GM21515 (cell line): ENCODE data around the gene GAS2.
A peak's percentile ranks its signal among the peaks of the same experiment; 100 is the strongest.

ENCODE experiments used
- ATAC-seq: cut with Tn5 transposase; IDR thresholded peaks from one replicate; pipeline ENCODE4 v1.9.1; 2021; ENCODE audit not compliant: unreplicated experiment

GAS2 gene

GRCh38 chr11:22671751-22672150 lies 5.3 kb downstream of the GAS2 start:
- no peak for ATAC-seq

- no peak for ATAC-seq
Observed at GRCh38 chr11:22674470-22675439, 8.3 kb downstream of the GAS2 start.

- ATAC-seq: no peak
Observed at GRCh38 chr11:22677153-22677903, 10.9 kb downstream of the GAS2 start.

GRCh38 chr11:22680628-22681027 lies 14.2 kb downstream of the GAS2 start:
- no peak for ATAC-seq

- ATAC-seq: peak; percentile 64
Observed at GRCh38 chr11:22681281-22681812, 14.9 kb downstream of the GAS2 start.

- ATAC-seq: no peak
Observed at GRCh38 chr11:22684082-22684481, 17.7 kb downstream of the GAS2 start.

GRCh38 chr11:22685111-22685510 lies 18.7 kb downstream of the GAS2 start:
- ATAC-seq: no peak

- ATAC-seq: no peak
Observed at GRCh38 chr11:22688914-22689313, 22.5 kb downstream of the GAS2 start.

- no peak for ATAC-seq
Observed at GRCh38 chr11:22690257-22690656, 23.8 kb downstream of the GAS2 start.

GRCh38 chr11:22690871-22691270 lies 24.5 kb downstream of the GAS2 start:
- ATAC-seq: no peak

GRCh38 chr11:22699388-22699787 lies 33.0 kb downstream of the GAS2 start:
- no peak for ATAC-seq

GRCh38 chr11:22702031-22702430 lies 35.6 kb downstream of the GAS2 start:
- no peak for ATAC-seq

- ATAC-seq: no peak
Observed at GRCh38 chr11:22703040-22703439, 36.6 kb downstream of the GAS2 start.

GRCh38 chr11:22703591-22703990 lies 37.2 kb downstream of the GAS2 start:
- ATAC-seq: no peak

- no peak for ATAC-seq
Observed at GRCh38 chr11:22707119-22707899, 40.9 kb downstream of the GAS2 start.

- no peak for ATAC-seq
Observed at GRCh38 chr11:22711071-22711770, 44.8 kb downstream of the GAS2 start.

GRCh38 chr11:22711880-22712279 lies 45.5 kb downstream of the GAS2 start:
- ATAC-seq: no peak

GRCh38 chr11:22713336-22713735 lies 46.9 kb downstream of the GAS2 start:
- no peak for ATAC-seq

GRCh38 chr11:22715971-22716370 lies 49.6 kb downstream of the GAS2 start:
- ATAC-seq: no peak

- ATAC-seq: no peak
Observed at GRCh38 chr11:22720457-22720856, 54.0 kb downstream of the GAS2 start.
